DMS53 (cell line): ENCODE results near the gene ATP9B.

ENCODE experiments used
- DNase-seq: peaks from one replicate; lab custom pipeline; 2025; lab: John Stamatoyannopoulos, UW

Gene ATP9B

GRCh38 chr18:79397830-79398761, 328.9 kb downstream of the ATP9B start:
- peak; percentile 38 for DNase-seq

GRCh38 chr18:79399275-79400081, 330.3 kb downstream of the ATP9B start:
- no peak for DNase-seq

- peak; percentile 30 for DNase-seq
Measured at GRCh38 chr18:79400091-79400590, 330.9 kb downstream of the ATP9B start.

- DNase-seq: no peak
Measured at GRCh38 chr18:79400591-79401381, 331.6 kb downstream of the ATP9B start.

GRCh38 chr18:79401494-79402208, 332.5 kb downstream of the ATP9B start:
- DNase-seq: no peak

GRCh38 chr18:79402209-79402576, 333.0 kb downstream of the ATP9B start:
- DNase-seq: no peak

- DNase-seq: no peak
Measured at GRCh38 chr18:79402977-79403722, 334.0 kb downstream of the ATP9B start.

- no peak for DNase-seq
Measured at GRCh38 chr18:79403723-79404566, 334.8 kb downstream of the ATP9B start.

GRCh38 chr18:79404567-79404910, 335.3 kb downstream of the ATP9B start:
- no peak for DNase-seq

GRCh38 chr18:79405019-79405780, 336.0 kb downstream of the ATP9B start:
- DNase-seq: no peak

GRCh38 chr18:79405781-79406575, 336.8 kb downstream of the ATP9B start:
- DNase-seq: no peak

- DNase-seq: no peak
Measured at GRCh38 chr18:79406708-79407107, 337.5 kb downstream of the ATP9B start.

- no peak for DNase-seq
Measured at GRCh38 chr18:79409313-79409712, 340.1 kb downstream of the ATP9B start.

GRCh38 chr18:79410171-79410641, 341.0 kb downstream of the ATP9B start:
- no peak for DNase-seq

- DNase-seq: no peak
Measured at GRCh38 chr18:79410731-79411613, 341.8 kb downstream of the ATP9B start.

GRCh38 chr18:79411614-79412526, 342.7 kb downstream of the ATP9B start:
- DNase-seq: no peak
